ENCODE measurements around the gene SPTBN2. TPM values are rescaled to one million over a fixed set of nuclear protein-coding genes. Genes with fewer than 3 reads are reported as not detected.

The SPTBN2 gene
- polyA plus RNA-seq, 2 of the 4 experiments (the other 2 are of a cell fraction), result 4.4 to 9.9 TPM

- peak; percentile 99 for TF ChIP-seq CTCF (IDR thresholded peaks at IDR 0.05)
- TF ChIP-seq JUN (IDR thresholded peaks at IDR 0.05), result 0 out of 5 replicates have a peak, but pooled peaks of 1 of the 2 experiments have one; percentile 33
- no peak for TF ChIP-seq POLR2AphosphoS2 (conservative IDR thresholded peaks at IDR 0.05; ENCODE audit: low read length)
- TF ChIP-seq BHLHE40 (IDR thresholded peaks at IDR 0.05; ENCODE audit: low read depth, low read length), result no peak
- no peak for TF ChIP-seq GATA3 (IDR thresholded peaks at IDR 0.05; ENCODE audit: borderline replicate concordance)
- peak; percentile 96 to 97 for TF ChIP-seq RAD21 (conservative IDR thresholded peaks at IDR 0.05 in 1 of 2, IDR thresholded peaks at IDR 0.05 in 1 of 2)
- peak in 1 of 2 experiments; percentile 25; a peak in 1 of 4 replicates for TF ChIP-seq CEBPB (IDR thresholded peaks at IDR 0.05)
- TF ChIP-seq PBX3 (IDR thresholded peaks at IDR 0.05), result no peak
- TF ChIP-seq BCL3 (IDR thresholded peaks at IDR 0.05), result no peak
- peak; percentile 72 for TF ChIP-seq MAFK (IDR thresholded peaks at IDR 0.05; ENCODE audit: partially characterized antibody)
These were observed 34.2 kb downstream of the SPTBN2 start (continued) for GRCh38 chr11:66694732-66695207.

GRCh38 chr11:66694056-66694410 is 35.0 kb downstream of the SPTBN2 start:
- H3K4me1 ChIP-seq, result peaks cover 5% of the 10 kb centered on the region; the same call in 1 of the 3 replicates
- ChIA-PET CTCF (interaction anchor here (0.6 to 14.2 kb wide), 26 partner anchors 11 to 547 kb away, joined by 3 to 194 read pairs (median 4); partner anchors contain the start of genes RBM4B and SPTBN2), POLR2A (no interaction called here)
- FAIRE-seq, result no peak
- H3K4me2 ChIP-seq, result no peak overlapping the region
- 81% methylated on average over 13 of the region's 13 CpGs for WGBS (ENCODE audit: missing lambda C conversion rate)
- no peak for DNase-seq (ENCODE audit: low read depth in 1 of 2, low spot score in 1 of 2)
- H3K27ac ChIP-seq, result no peak overlapping the region
- ATAC-seq, result no peak
- H3K9me3 ChIP-seq, result no peaks in the 10 kb centered on the region
- no peak overlapping the region for H3K4me3 ChIP-seq
- no peak for TF ChIP-seq ATOH8 (CRISPR knock-in tag; IDR thresholded peaks at IDR 0.05; ENCODE audit: low read depth)
- TF ChIP-seq TFCP2L1 (CRISPR knock-in tag; IDR thresholded peaks at IDR 0.05), result no peak
- no peak for TF ChIP-seq RNF2 (IDR thresholded peaks at IDR 0.05; ENCODE audit: borderline replicate concordance, low read depth)

GRCh38 chr11:66693356-66694055 is 35.5 kb downstream of the SPTBN2 start:
- Histone ChIP-seq H3K4me1 (peaks cover 5% of the 10 kb centered on the region; the same call in 1 of the 3 replicates), H3K4me2 (no peak overlapping the region), H3K9me3 (no peaks in the 10 kb centered on the region), H3K4me3 (no peak overlapping the region), H3K27ac (no peak overlapping the region)
- ATAC-seq (no peak), DNase-seq (ENCODE audit: low read depth in 1 of 2, low spot score in 1 of 2) (no peak), FAIRE-seq (no peak)
- POLR2A ChIA-PET, result interaction anchor here (1.1 kb wide), 1 partner anchor 50 kb away, joined by 3 read pairs; no protein-coding TSS in a partner anchor
- CTCF ChIA-PET, result interaction anchor here (0.6 to 14.2 kb wide), 32 partner anchors 12 to 548 kb away, joined by 3 to 194 read pairs (median 4); partner anchors contain the start of genes RBM4B and SPTBN2
- WGBS (ENCODE audit: missing lambda C conversion rate), result 87% methylated on average over 15 of the region's 15 CpGs
- TF ChIP-seq HEYL (CRISPR knock-in tag; IDR thresholded peaks at IDR 0.05) (no peak), POLR2AphosphoS2 (conservative IDR thresholded peaks at IDR 0.05; ENCODE audit: low read length) (no peak), HOXA7 (CRISPR knock-in tag; IDR thresholded peaks at IDR 0.05) (no peak)
